ENCODE measurements around the gene KLC1. TPM values are rescaled to one million over a fixed set of nuclear protein-coding genes. Genes with fewer than 3 reads are reported as not detected.

KLC1 gene
- total and polyA plus RNA-seq, 2 of the 8 experiments (the other 6 are each of a cell fraction or from before 2014, with no cell fraction given), result 84.6 to 134 TPM

DNA sequence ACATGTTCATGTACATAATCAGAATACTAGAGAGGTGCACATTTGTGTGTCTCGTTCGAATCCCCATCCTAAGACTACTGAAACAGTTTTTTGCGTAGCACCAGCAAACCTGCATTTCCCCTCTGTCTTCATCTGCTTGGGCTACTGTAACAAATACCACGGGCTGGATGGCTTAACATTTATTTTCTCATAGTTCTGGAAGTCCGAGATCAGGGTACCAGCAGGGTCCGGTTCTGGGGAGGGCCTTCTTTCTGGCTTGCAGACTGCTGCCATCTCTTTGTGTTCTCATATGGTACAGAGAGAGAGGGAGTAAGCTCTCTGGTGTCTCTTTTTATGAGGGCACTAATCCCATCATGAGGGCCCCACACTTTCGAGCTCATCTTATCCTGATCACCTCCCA lies 30.6 kb downstream of the KLC1 start (continued):
- TF ChIP-seq, protein P1, sequence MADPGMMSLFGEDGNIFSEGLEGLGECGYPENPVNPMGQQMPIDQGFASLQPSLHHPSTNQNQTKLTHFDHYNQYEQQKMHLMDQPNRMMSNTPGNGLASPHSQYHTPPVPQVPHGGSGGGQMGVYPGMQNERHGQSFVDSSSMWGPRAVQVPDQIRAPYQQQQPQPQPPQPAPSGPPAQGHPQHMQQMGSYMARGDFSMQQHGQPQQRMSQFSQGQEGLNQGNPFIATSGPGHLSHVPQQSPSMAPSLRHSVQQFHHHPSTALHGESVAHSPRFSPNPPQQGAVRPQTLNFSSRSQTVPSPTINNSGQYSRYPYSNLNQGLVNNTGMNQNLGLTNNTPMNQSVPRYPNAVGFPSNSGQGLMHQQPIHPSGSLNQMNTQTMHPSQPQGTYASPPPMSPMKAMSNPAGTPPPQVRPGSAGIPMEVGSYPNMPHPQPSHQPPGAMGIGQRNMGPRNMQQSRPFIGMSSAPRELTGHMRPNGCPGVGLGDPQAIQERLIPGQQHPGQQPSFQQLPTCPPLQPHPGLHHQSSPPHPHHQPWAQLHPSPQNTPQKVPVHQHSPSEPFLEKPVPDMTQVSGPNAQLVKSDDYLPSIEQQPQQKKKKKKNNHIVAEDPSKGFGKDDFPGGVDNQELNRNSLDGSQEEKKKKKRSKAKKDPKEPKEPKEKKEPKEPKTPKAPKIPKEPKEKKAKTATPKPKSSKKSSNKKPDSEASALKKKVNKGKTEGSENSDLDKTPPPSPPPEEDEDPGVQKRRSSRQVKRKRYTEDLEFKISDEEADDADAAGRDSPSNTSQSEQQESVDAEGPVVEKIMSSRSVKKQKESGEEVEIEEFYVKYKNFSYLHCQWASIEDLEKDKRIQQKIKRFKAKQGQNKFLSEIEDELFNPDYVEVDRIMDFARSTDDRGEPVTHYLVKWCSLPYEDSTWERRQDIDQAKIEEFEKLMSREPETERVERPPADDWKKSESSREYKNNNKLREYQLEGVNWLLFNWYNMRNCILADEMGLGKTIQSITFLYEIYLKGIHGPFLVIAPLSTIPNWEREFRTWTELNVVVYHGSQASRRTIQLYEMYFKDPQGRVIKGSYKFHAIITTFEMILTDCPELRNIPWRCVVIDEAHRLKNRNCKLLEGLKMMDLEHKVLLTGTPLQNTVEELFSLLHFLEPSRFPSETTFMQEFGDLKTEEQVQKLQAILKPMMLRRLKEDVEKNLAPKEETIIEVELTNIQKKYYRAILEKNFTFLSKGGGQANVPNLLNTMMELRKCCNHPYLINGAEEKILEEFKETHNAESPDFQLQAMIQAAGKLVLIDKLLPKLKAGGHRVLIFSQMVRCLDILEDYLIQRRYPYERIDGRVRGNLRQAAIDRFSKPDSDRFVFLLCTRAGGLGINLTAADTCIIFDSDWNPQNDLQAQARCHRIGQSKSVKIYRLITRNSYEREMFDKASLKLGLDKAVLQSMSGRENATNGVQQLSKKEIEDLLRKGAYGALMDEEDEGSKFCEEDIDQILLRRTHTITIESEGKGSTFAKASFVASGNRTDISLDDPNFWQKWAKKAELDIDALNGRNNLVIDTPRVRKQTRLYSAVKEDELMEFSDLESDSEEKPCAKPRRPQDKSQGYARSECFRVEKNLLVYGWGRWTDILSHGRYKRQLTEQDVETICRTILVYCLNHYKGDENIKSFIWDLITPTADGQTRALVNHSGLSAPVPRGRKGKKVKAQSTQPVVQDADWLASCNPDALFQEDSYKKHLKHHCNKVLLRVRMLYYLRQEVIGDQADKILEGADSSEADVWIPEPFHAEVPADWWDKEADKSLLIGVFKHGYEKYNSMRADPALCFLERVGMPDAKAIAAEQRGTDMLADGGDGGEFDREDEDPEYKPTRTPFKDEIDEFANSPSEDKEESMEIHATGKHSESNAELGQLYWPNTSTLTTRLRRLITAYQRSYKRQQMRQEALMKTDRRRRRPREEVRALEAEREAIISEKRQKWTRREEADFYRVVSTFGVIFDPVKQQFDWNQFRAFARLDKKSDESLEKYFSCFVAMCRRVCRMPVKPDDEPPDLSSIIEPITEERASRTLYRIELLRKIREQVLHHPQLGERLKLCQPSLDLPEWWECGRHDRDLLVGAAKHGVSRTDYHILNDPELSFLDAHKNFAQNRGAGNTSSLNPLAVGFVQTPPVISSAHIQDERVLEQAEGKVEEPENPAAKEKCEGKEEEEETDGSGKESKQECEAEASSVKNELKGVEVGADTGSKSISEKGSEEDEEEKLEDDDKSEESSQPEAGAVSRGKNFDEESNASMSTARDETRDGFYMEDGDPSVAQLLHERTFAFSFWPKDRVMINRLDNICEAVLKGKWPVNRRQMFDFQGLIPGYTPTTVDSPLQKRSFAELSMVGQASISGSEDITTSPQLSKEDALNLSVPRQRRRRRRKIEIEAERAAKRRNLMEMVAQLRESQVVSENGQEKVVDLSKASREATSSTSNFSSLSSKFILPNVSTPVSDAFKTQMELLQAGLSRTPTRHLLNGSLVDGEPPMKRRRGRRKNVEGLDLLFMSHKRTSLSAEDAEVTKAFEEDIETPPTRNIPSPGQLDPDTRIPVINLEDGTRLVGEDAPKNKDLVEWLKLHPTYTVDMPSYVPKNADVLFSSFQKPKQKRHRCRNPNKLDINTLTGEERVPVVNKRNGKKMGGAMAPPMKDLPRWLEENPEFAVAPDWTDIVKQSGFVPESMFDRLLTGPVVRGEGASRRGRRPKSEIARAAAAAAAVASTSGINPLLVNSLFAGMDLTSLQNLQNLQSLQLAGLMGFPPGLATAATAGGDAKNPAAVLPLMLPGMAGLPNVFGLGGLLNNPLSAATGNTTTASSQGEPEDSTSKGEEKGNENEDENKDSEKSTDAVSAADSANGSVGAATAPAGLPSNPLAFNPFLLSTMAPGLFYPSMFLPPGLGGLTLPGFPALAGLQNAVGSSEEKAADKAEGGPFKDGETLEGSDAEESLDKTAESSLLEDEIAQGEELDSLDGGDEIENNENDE (IDR thresholded peaks at IDR 0.05; ENCODE audit: insufficient replicate concordance, low read length), result no peak
- no peak for TF ChIP-seq HDAC2 (IDR thresholded peaks at IDR 0.05; ENCODE audit: borderline replicate concordance in 1 of 2, low read depth in 2 of 2, low read length in 2 of 2)
